ENCODE data around the gene CCDC81. TPM values are rescaled to one million over a fixed set of nuclear protein-coding genes. Genes with fewer than 3 reads are reported as not detected.

CCDC81 gene
- total RNA-seq, 1 experiment from 2014 or later, result 0.11 TPM

GRCh38 chr11:86435711-86436110, 61.0 kb downstream of the CCDC81 start:
- Histone ChIP-seq H3K9ac (ENCODE audit: low read length) (no peak overlapping the region), H3K36me3 (ENCODE audit: low read depth, low read length) (no peaks in the 10 kb centered on the region), H3K4me3 (ENCODE audit: low read length) (no peak overlapping the region), H2AFZ (ENCODE audit: low read length) (no peak overlapping the region), H3K9me2 (replicated peaks; ENCODE audit: low read length) (no peaks in the 10 kb centered on the region), H3K4me2 (ENCODE audit: low read length) (no peak overlapping the region), H3K27ac (ENCODE audit: low read length) (no peak overlapping the region), H4K20me1 (ENCODE audit: low read length) (no peaks in the 10 kb centered on the region), H3K27me3 (ENCODE audit: low read length) (no peaks in the 10 kb centered on the region), H3K9me3 (ENCODE audit: low read length) (no peaks in the 10 kb centered on the region), H3F3A (ENCODE audit: low read length, unreplicated experiment) (no peaks in the 10 kb centered on the region), H3K4me1 (ENCODE audit: insufficient read depth, low read length) (no peaks in the 10 kb centered on the region), H3K79me2 (ENCODE audit: low read length) (no peaks in the 10 kb centered on the region)
- ChIA-PET POLR2A (ENCODE audit: unreplicated experiment) (no interaction called here), CTCF (no interaction called here)
- intact Hi-C loops (cut with micrococcal nuclease), result no loop called here
- TF ChIP-seq CTCF (conservative IDR thresholded peaks at IDR 0.05; ENCODE audit: low read depth, low read length), result no peak
- TF ChIP-seq EZH2phosphoT487 (IDR thresholded peaks at IDR 0.05; ENCODE audit: borderline replicate concordance, low read length), result no peak
- no peak for TF ChIP-seq EZH2 (IDR thresholded peaks at IDR 0.05; ENCODE audit: low read length, unreplicated experiment)
- no peak for ATAC-seq
- no TSS peak for BruUV-seq (replicated peaks)
- DNase-seq, result no peak

GRCh38 chr11:86438685-86439084, 64.0 kb downstream of the CCDC81 start:
- Histone ChIP-seq H2AFZ (ENCODE audit: low read length) (no peak overlapping the region), H3K9me3 (ENCODE audit: low read length) (no peaks in the 10 kb centered on the region), H3K9ac (ENCODE audit: low read length) (no peak overlapping the region), H3K9me2 (replicated peaks; ENCODE audit: low read length) (no peaks in the 10 kb centered on the region), H3K27me3 (ENCODE audit: low read length) (no peaks in the 10 kb centered on the region), H3F3A (ENCODE audit: low read length, unreplicated experiment) (no peaks in the 10 kb centered on the region), H3K79me2 (ENCODE audit: low read length) (no peaks in the 10 kb centered on the region), H3K36me3 (ENCODE audit: low read depth, low read length) (no peaks in the 10 kb centered on the region), H3K4me3 (ENCODE audit: low read length) (no peak overlapping the region), H3K27ac (ENCODE audit: low read length) (no peak overlapping the region), H4K20me1 (ENCODE audit: low read length) (no peaks in the 10 kb centered on the region), H3K4me1 (ENCODE audit: insufficient read depth, low read length) (peaks cover 5% of the 10 kb centered on the region), H3K4me2 (ENCODE audit: low read length) (no peak overlapping the region)
- ATAC-seq, result no peak
- TF ChIP-seq EZH2 (IDR thresholded peaks at IDR 0.05; ENCODE audit: low read length, unreplicated experiment), result no peak
- TF ChIP-seq CTCF (conservative IDR thresholded peaks at IDR 0.05; ENCODE audit: low read depth, low read length), result no peak
- TF ChIP-seq EZH2phosphoT487 (IDR thresholded peaks at IDR 0.05; ENCODE audit: borderline replicate concordance, low read length), result no peak
- ChIA-PET CTCF (no interaction called here), POLR2A (ENCODE audit: unreplicated experiment) (no interaction called here)
- peak; percentile 12 for DNase-seq
- BruUV-seq (replicated peaks), result no TSS peak
- intact Hi-C loops (cut with micrococcal nuclease), result no loop called here

- Histone ChIP-seq H3K36me3 (ENCODE audit: low read depth, low read length) (no peaks in the 10 kb centered on the region), H3K4me1 (ENCODE audit: insufficient read depth, low read length) (peaks cover 5% of the 10 kb centered on the region), H4K20me1 (ENCODE audit: low read length) (no peaks in the 10 kb centered on the region), H3K4me2 (ENCODE audit: low read length) (no peak overlapping the region), H3K79me2 (ENCODE audit: low read length) (no peaks in the 10 kb centered on the region), H3K27me3 (ENCODE audit: low read length) (no peaks in the 10 kb centered on the region), H3K9me2 (replicated peaks; ENCODE audit: low read length) (no peaks in the 10 kb centered on the region), H2AFZ (ENCODE audit: low read length) (no peak overlapping the region), H3K9me3 (ENCODE audit: low read length) (no peaks in the 10 kb centered on the region), H3K4me3 (ENCODE audit: low read length) (no peak overlapping the region), H3F3A (ENCODE audit: low read length, unreplicated experiment) (no peaks in the 10 kb centered on the region), H3K27ac (ENCODE audit: low read length) (no peak overlapping the region), H3K9ac (ENCODE audit: low read length) (no peak overlapping the region)
- ChIA-PET CTCF (no interaction called here), POLR2A (ENCODE audit: unreplicated experiment) (no interaction called here)
- intact Hi-C loops (cut with micrococcal nuclease), result no loop called here
- no peak for TF ChIP-seq CTCF (conservative IDR thresholded peaks at IDR 0.05; ENCODE audit: low read depth, low read length)
- ATAC-seq (no peak), DNase-seq (no peak)
- no TSS peak for BruUV-seq (replicated peaks)
Observed at GRCh38 chr11:86440305-86440716, 65.6 kb downstream of the CCDC81 start.
